ENCODE measurements around the gene CYTH1. TPM values are rescaled to one million over a fixed set of nuclear protein-coding genes. Genes with fewer than 3 reads are reported as not detected.

The CYTH1 gene
- polyA plus RNA-seq, 1 of the 3 experiments (the other 2 are of a cell fraction): 23.8 TPM

GRCh38 chr17:78677303-78678221 is 104.5 kb downstream of the CYTH1 start:
- POLR2A ChIA-PET: no interaction called here
- TF ChIP-seq YY1 (IDR thresholded peaks at IDR 0.05; ENCODE audit: low read depth): no peak
- no peak for TF ChIP-seq ZBTB33 (IDR thresholded peaks at IDR 0.05; ENCODE audit: borderline replicate concordance, low read depth)
- TF ChIP-seq SIN3A (IDR thresholded peaks at IDR 0.05; ENCODE audit: borderline replicate concordance, low read depth, low read length): no peak

GRCh38 chr17:78676412-78677302 is 105.4 kb downstream of the CYTH1 start:
- ChIA-PET CTCF (interaction anchor here (1.0 to 2.7 kb wide), 3 partner anchors 9 to 32 kb away, joined by 3 to 20 read pairs (median 4); no protein-coding TSS in a partner anchor), POLR2A (no interaction called here)
- H3K27me3 ChIP-seq (ENCODE audit: insufficient read depth): no peaks in the 10 kb centered on the region
- H3K4me2 ChIP-seq: no peak overlapping the region
- DNase-seq: no peak
- H3K79me2 ChIP-seq (ENCODE audit: insufficient read depth): no peaks in the 10 kb centered on the region; the same call in 1 of the 2 replicates
- H4K20me1 ChIP-seq (ENCODE audit: insufficient read depth): no peaks in the 10 kb centered on the region
- no peaks in the 10 kb centered on the region for H3K9me3 ChIP-seq
- peaks cover 26 to 71% of the 10 kb centered on the region in 2 experiments for H3K36me3 ChIP-seq (replicated peaks in 1 of 2; ENCODE audit: control insufficient read depth in 1 of 2, insufficient read depth in 2 of 2, low read length in 1 of 2)
- H3K9ac ChIP-seq: no peak overlapping the region
- WGBS (ENCODE audit: low lambda C conversion rate): 93% methylated on average over 19 of the region's 26 CpGs
- peaks cover 6 to 7% of the 10 kb centered on the region in 2 experiments; a peak in 3 of 4 replicates for H3K4me1 ChIP-seq (ENCODE audit: control insufficient read depth in 1 of 2, insufficient read depth in 2 of 2, low read depth in 1 of 2, low read length in 1 of 2)
- H3K4me3 ChIP-seq (ENCODE audit: low read depth in 2 of 2, low read length in 1 of 2): no peak overlapping the region
- H3K27ac ChIP-seq (ENCODE audit: low read depth in 2 of 2, low read length in 1 of 2): no peak overlapping the region
- peaks cover 15% of the 10 kb centered on the region for H3F3A ChIP-seq (replicated peaks; ENCODE audit: insufficient read depth)
- H3K9me2 ChIP-seq: no peaks in the 10 kb centered on the region
- H2AFZ ChIP-seq (ENCODE audit: low read depth): no peak overlapping the region
- TF ChIP-seq CTCF (IDR thresholded peaks at IDR 0.05): no peak
- no peak for TF ChIP-seq IRF3 (IDR thresholded peaks at IDR 0.05; ENCODE audit: low read depth, low read length)
- TF ChIP-seq RXRA (IDR thresholded peaks at IDR 0.05; ENCODE audit: borderline replicate concordance, low read depth): no peak
- TF ChIP-seq TAF1 (IDR thresholded peaks at IDR 0.05; ENCODE audit: borderline replicate concordance, low read depth, low read length): no peak
- TF ChIP-seq FOSL2 (IDR thresholded peaks at IDR 0.05; ENCODE audit: borderline replicate concordance, low read depth): no peak
- no peak for TF ChIP-seq REST (IDR thresholded peaks at IDR 0.05; ENCODE audit: low read depth, low read length)
- TF ChIP-seq GATA2 (CRISPR knock-in tag; IDR thresholded peaks at IDR 0.05): no peak
- no peak for TF ChIP-seq MAX (IDR thresholded peaks at IDR 0.05; ENCODE audit: low read depth)
- no peak for TF ChIP-seq EZH2phosphoT487 (IDR thresholded peaks at IDR 0.05; ENCODE audit: borderline replicate concordance, low read depth)
- TF ChIP-seq SIN3A (IDR thresholded peaks at IDR 0.05; ENCODE audit: borderline replicate concordance, low read depth, low read length): no peak

More at GRCh38 chr17:78677303-78678221, 104.5 kb downstream of the CYTH1 start:
- 89% methylated on average over 21 of the region's 25 CpGs for WGBS (ENCODE audit: low lambda C conversion rate)
- no peaks in the 10 kb centered on the region for H4K20me1 ChIP-seq (ENCODE audit: insufficient read depth)
- peaks cover 7 to 9% of the 10 kb centered on the region in 2 experiments; a peak in 3 of 4 replicates for H3K4me1 ChIP-seq (ENCODE audit: control insufficient read depth in 1 of 2, insufficient read depth in 2 of 2, low read depth in 1 of 2, low read length in 1 of 2)
- H2AFZ ChIP-seq (ENCODE audit: low read depth): no peak overlapping the region
- H3F3A ChIP-seq (replicated peaks; ENCODE audit: insufficient read depth): peaks cover 18% of the 10 kb centered on the region
- H3K79me2 ChIP-seq (ENCODE audit: insufficient read depth): no peaks in the 10 kb centered on the region; the same call in 1 of the 2 replicates
- H3K4me2 ChIP-seq: no peak overlapping the region
- H3K9me2 ChIP-seq: no peaks in the 10 kb centered on the region
- no peaks in the 10 kb centered on the region for H3K27me3 ChIP-seq (ENCODE audit: insufficient read depth)
- H3K9me3 ChIP-seq: no peaks in the 10 kb centered on the region
- peaks cover 26 to 73% of the 10 kb centered on the region in 2 experiments for H3K36me3 ChIP-seq (replicated peaks in 1 of 2; ENCODE audit: control insufficient read depth in 1 of 2, insufficient read depth in 2 of 2, low read length in 1 of 2)
- no peak overlapping the region for H3K27ac ChIP-seq (ENCODE audit: low read depth in 2 of 2, low read length in 1 of 2)
- CTCF ChIA-PET: interaction anchor here (1.2 to 2.9 kb wide), 2 partner anchors 8 to 31 kb away, joined by 4 to 13 read pairs; no protein-coding TSS in a partner anchor
- no peak overlapping the region for H3K9ac ChIP-seq
- DNase-seq: no peak
- no peak overlapping the region for H3K4me3 ChIP-seq (ENCODE audit: low read depth in 2 of 2, low read length in 1 of 2)
